ENCODE data around the gene CRYGS.

DNA sequence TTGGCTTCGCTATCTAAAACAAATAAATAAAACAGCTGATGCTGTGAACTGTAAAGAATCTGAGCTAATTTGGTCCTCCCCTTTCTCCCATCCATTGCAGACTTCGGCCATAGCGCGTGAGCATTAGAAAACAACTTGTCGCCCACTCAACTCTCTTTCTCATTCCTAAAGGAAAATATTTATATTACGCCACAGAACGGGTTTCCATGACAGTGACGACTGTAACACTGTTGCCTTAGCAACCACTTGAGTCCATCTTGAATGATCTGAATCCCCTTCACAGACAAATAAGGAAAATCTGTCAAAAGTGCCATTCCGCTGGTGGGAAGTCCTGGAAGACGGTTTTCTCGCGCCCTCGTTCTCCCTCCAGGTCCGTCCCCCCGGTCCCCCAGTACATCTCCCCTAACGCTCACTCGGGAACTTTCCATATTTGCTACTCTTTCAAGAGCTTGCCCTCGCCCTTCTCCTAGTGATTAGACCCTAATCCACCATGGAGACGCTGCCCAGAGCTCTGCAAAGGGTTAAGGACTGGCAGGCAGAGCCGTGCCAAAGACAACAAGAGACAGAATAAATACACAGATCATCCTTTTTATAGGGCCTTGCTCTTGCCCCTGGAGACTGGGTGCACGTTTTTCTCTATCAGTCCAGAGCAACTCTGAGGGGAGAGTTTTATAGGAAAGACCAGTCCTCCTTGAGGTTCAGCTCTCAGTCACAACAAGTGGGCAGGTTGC is 50.5 kb downstream of the CRYGS start:
- no peak for TF ChIP-seq CTCF (conservative IDR thresholded peaks at IDR 0.05; ENCODE audit: low read depth in 2 of 2)
- TF ChIP-seq CREB1 (CRISPR knock-in tag; IDR thresholded peaks at IDR 0.05; ENCODE audit: low read depth): no peak
- TF ChIP-seq POLR2AphosphoS5 (IDR thresholded peaks at IDR 0.05; ENCODE audit: low read depth): no peak
- no peak for TF ChIP-seq EZH2phosphoT487 (IDR thresholded peaks at IDR 0.05; ENCODE audit: unreplicated experiment)

Data from GM23338 (cell line).